Gastroesophageal sphincter (tissue), 4 donors: ENCODE measurements around the gene MCMBP. TPM values are rescaled to one million over a fixed set of nuclear protein-coding genes. Genes with fewer than 3 reads are reported as not detected.

Experiments used
- ATAC-seq: fragments of 150-250 bp; one replicate; pipeline ENCODE4 v1.9.1; 2016; ENCODE audit warnings: mild to moderate bottlenecking, moderate library complexity
- H3K27ac ChIP-seq, 4 donors: fragments of 200-600 bp; sonication (generic) in 3 of 4; 1 replicate in 3 of 4; 2 replicates in 1 of 4; pipeline ENCODE4 v1.5.1; 2016 to 2019
- H3K27me3 ChIP-seq: fragments of 200-600 bp; sonication (generic); one replicate; pipeline ENCODE4 v1.5.1; 2019
- H3K36me3 ChIP-seq, 2 donors: fragments of 200-600 bp; sonication (generic); one replicate each; pipeline ENCODE4 v1.5.1; 2019; ENCODE audit warnings: control low read depth in 1 of 2
- H3K4me1 ChIP-seq, 3 donors: fragments of 200-600 bp; sonication (generic); 1 replicate in 2 of 3; 2 replicates in 1 of 3; pipeline ENCODE4 v1.5.1; 2016 to 2019; ENCODE audit warnings: control low read depth in 2 of 3
- H3K4me3 ChIP-seq, 2 donors: fragments of 200-600 bp; sonication (generic); one replicate each; pipeline ENCODE4 v1.5.1; 2019; ENCODE audit warnings: mild to moderate bottlenecking in 1 of 2, moderate library complexity in 1 of 2
- H3K9me3 ChIP-seq, 3 donors: fragments of 200-600 bp; sonication (generic); one replicate each; pipeline ENCODE4 v1.5.1; 2017 to 2019; ENCODE audit warnings: control low read depth in 2 of 3
- CTCF ChIP-seq, 4 experiments: fragments of 200-600 bp in 2 of 4; fragments of 450-650 bp in 2 of 4; sonication (generic) in 1 of 4; IDR thresholded peaks; one replicate each; pipeline ENCODE4 v1.5.1; 2017 to 2019; ENCODE audit warnings: antibody characterized with exemption in 4 of 4, mild to moderate bottlenecking in 2 of 4, moderate library complexity in 2 of 4
- EP300 ChIP-seq: sonication (generic); formaldehyde crosslinking; IDR thresholded peaks from one replicate; pipeline ENCODE4 v1.6.1; 2017; ENCODE audit warnings: antibody characterized with exemption, mild to moderate bottlenecking
- POLR2A ChIP-seq, 2 donors: fragments of 450-650 bp; IDR thresholded peaks; one replicate each; pipeline ENCODE4 v1.6.1; 2017; ENCODE audit warnings: antibody characterized with exemption in 2 of 2, mild to moderate bottlenecking in 2 of 2, moderate library complexity in 1 of 2
- POLR2AphosphoS5 ChIP-seq: sonication (generic); formaldehyde crosslinking; IDR thresholded peaks from one replicate; pipeline ENCODE4 v1.6.1; 2017; ENCODE audit warnings: antibody characterized with exemption
- WGBS, 2 donors: methylation state at CpG; one replicate each; pipeline ENCODE4 v1.1.5; 2018; ENCODE audit warnings: low coverage in 1 of 2; 5-methylcytosine and 5-hydroxymethylcytosine counted together
- total RNA-seq, 4 donors: library from RNA; depleted of rRNA; stranded (reverse); fragments of >200 nt; gene quantifications; one replicate each; pipeline ENCODE4 v1.1.0, GENCODE V29; 2016

Gene MCMBP
- total RNA-seq, 4 donors from 2014 or later = 45.0 to 68.0 (median 54.8) TPM

DNA sequence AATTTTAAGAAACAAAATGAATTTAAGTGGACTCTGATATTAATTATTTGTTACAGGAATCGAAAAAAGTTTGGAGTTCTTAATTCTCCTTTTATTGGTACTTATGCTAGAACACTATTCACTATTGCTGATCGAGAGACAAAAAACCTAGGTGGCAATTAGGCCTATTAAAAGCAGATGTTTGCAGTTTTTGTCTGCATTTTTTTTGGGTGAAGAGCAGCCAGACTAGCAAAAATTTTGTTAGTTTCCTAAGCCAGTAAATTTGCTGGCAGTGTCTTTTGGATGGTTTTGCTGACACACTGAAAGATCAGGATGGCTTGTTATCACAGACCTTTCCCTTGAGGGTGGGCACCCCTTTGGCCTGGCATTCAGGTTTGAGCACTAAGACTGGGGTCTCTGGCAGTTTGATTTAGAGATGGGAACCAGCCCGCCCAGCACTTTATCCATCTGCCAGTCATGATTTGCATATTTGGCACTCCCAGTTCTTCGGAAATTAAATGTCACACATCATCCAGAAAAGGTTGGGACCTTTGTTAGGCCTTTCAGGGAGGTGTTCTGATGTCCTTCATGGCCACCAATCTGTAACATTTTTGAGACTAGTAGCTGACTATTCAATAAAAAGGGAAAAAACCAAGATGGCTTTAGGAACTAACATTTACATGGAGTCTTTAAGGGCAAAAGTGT, 89.5 kb downstream of the MCMBP start:
- no peaks in the 10 kb centered on the region for H3K9me3 ChIP-seq
- H3K27ac ChIP-seq = no peak overlapping the region
- no peaks in the 10 kb centered on the region for H3K27me3 ChIP-seq
- no peaks in the 10 kb centered on the region for H3K36me3 ChIP-seq
- ATAC-seq = no peak
- peaks cover 0 to 35% (median 5%) of the 10 kb centered on the region in 3 donors for H3K4me1 ChIP-seq
- TF ChIP-seq EP300 = no peak
- no peak for TF ChIP-seq POLR2AphosphoS5
- no peak for TF ChIP-seq CTCF (IDR thresholded peaks at IDR 0.05)
- no peak for TF ChIP-seq POLR2A (IDR thresholded peaks at IDR 0.05)
- 79 to 80% methylated on average over 2 to 4 of the region's 4 CpGs for WGBS, 2 donors
- no peak overlapping the region for H3K4me3 ChIP-seq

- H3K4me3 ChIP-seq = no peak overlapping the region
- peaks cover 0 to 22% (median 5%) of the 10 kb centered on the region in 3 donors for H3K4me1 ChIP-seq
- H3K27me3 ChIP-seq = no peaks in the 10 kb centered on the region
- no peak for ATAC-seq
- H3K27ac ChIP-seq = no peak overlapping the region
- 71 to 88% methylated on average over 1 to 2 of the region's 2 CpGs for WGBS, 2 donors
- no peak for TF ChIP-seq CTCF (IDR thresholded peaks at IDR 0.05)
- no peak for TF ChIP-seq POLR2A (IDR thresholded peaks at IDR 0.05)
- no peaks in the 10 kb centered on the region for H3K9me3 ChIP-seq
- no peaks in the 10 kb centered on the region for H3K36me3 ChIP-seq
Observed at GRCh38 chr10:119781498-119781897, 91.1 kb downstream of the MCMBP start.

GRCh38 chr10:119780879-119781480, 91.7 kb downstream of the MCMBP start:
- Histone ChIP-seq H3K27me3 (no peaks in the 10 kb centered on the region), H3K27ac (no peak overlapping the region), H3K4me3 (no peak overlapping the region), H3K36me3 (no peaks in the 10 kb centered on the region), H3K9me3 (no peaks in the 10 kb centered on the region), H3K4me1 (peaks cover 0 to 17% (median 5%) of the 10 kb centered on the region in 3 donors)
- WGBS, 2 donors = 93 to 100% methylated on average over 5 of the region's 5 CpGs
- TF ChIP-seq CTCF (IDR thresholded peaks at IDR 0.05) (no peak), POLR2A (IDR thresholded peaks at IDR 0.05) (no peak)
- ATAC-seq = no peak

Other genes with a start within 250 kb of the MCMBP start
- gene BAG3, start 221.5 kb downstream of the MCMBP start, total RNA-seq = 10 to 100 TPM; 31.2 to 80.4 (median 61.4) TPM
- gene INPP5F, start 146.8 kb downstream of the MCMBP start, total RNA-seq = 10 to 100 TPM; 17.1 to 26.9 (median 24.0) TPM
- 10 to 100 TPM; 15.4 to 51.3 (median 31.1) TPM for gene SEC23IP, start 19.9 kb upstream of the MCMBP start, total RNA-seq